SKM-1 treated with dmso at 0.1 percent for 144 hours (cell line): Measurements from ENCODE around the gene SUN2.

Source experiments
- DNase-seq: peaks from one replicate; lab custom pipeline; 2025; ENCODE audit not compliant: unreplicated experiment; lab: John Stamatoyannopoulos, UW

SUN2 gene

GRCh38 chr22:38699143-38699542 lies 56.7 kb downstream of the SUN2 start:
- no peak for DNase-seq

GRCh38 chr22:38698407-38699094 lies 57.2 kb downstream of the SUN2 start:
- no peak for DNase-seq

GRCh38 chr22:38697425-38698089 lies 58.2 kb downstream of the SUN2 start:
- DNase-seq = no peak

- no peak for DNase-seq
These were observed 59.0 kb downstream of the SUN2 start for GRCh38 chr22:38696606-38697424.

GRCh38 chr22:38694940-38695339 lies 60.9 kb downstream of the SUN2 start:
- DNase-seq = no peak

GRCh38 chr22:38694049-38694448 lies 61.7 kb downstream of the SUN2 start:
- no peak for DNase-seq

- no peak for DNase-seq
These were observed 66.1 kb downstream of the SUN2 start for GRCh38 chr22:38689651-38690050.

- DNase-seq = no peak
These were observed 70.0 kb downstream of the SUN2 start for GRCh38 chr22:38685761-38686160.

GRCh38 chr22:38684895-38685294 lies 70.9 kb downstream of the SUN2 start:
- DNase-seq = no peak
